ENCODE measurements around the gene LHFPL2. TPM values are rescaled to one million over a fixed set of nuclear protein-coding genes. Genes with fewer than 3 reads are reported as not detected.

LHFPL2 gene
- total and polyA plus RNA-seq, 9 of the 15 experiments (the other 6 are each of a cell fraction or from before 2014, with no cell fraction given): 1.0 to 6.6 (median 4.6) TPM

DNA sequence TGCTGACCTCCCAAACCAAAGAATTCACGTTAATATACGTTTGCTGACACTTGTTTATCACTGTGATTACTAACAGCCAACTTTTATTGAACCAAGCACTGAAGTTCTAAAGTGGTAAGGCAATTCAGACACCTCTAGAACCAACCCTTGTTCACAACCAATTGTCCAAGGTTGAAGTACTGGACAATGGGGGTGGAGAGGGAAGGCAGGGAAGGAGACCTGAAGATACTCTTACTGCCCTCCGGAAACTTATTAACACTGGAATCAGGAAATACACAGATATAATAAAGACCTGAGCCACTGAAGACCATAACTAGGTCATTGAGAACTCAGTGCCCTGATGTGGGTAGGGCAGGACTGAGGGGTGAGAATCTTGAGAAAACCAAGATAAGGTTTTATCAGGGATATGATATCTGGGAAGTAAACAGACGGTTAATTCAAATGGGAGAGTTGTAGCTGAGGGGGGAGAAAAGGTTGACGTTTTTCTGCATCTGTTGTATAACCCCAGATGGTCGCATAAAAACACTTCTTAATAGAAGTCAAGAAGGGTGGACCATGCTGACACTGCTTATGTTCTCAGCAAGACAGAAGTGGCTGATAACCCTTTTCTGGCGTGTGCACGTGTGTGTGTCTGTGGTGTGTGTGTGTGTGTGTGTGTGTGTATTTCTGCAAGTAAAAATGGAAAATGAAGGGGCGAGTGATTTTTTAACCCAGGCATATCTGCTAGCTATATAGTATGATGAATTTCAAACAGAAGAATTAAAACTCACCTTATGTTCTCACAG, 125.9 kb downstream of the LHFPL2 start:
- CTCF ChIA-PET (ENCODE audit: low intra/inter-chr PET ratio): no interaction called here
- intact Hi-C loops (cut with micrococcal nuclease): no loop called here
- H3K4me1 ChIP-seq (replicated peaks in 1 of 2; ENCODE audit: control insufficient read depth in 2 of 2, insufficient read depth in 2 of 2, low read length in 2 of 2): peaks cover 17 to 51% of the 10 kb centered on the region in 2 experiments
- BruUV-seq (replicated peaks): no TSS peak
- FAIRE-seq: no peak
- no peaks in the 10 kb centered on the region for H3K79me2 ChIP-seq (ENCODE audit: control insufficient read depth, insufficient read depth, low read length)
- peak overlapping the region; percentile 8; the same call in 1 of the 2 replicates for H2AFZ ChIP-seq (ENCODE audit: low read depth, low read length)
- H3K27ac ChIP-seq (ENCODE audit: extremely low read depth, low read depth, low read length): no peak overlapping the region
- H3K4me2 ChIP-seq (ENCODE audit: insufficient read depth, low read length): no peak overlapping the region; the same call in 1 of the 2 replicates
- in situ Hi-C loops (cut with MboI): loop anchor here (25.0 kb wide), 1 partner anchor 1890 kb away; the partner anchor contains the start of gene ZFYVE16
- H4K20me1 ChIP-seq (replicated peaks; ENCODE audit: control insufficient read depth, insufficient read depth, low read length): no peaks in the 10 kb centered on the region
- H3K9me3 ChIP-seq (replicated peaks; ENCODE audit: control insufficient read depth, insufficient read depth, low read depth, low read length): no peaks in the 10 kb centered on the region; the same call in 1 of the 2 replicates
- H3K9ac ChIP-seq (ENCODE audit: insufficient read depth in 1 of 2, low read depth in 2 of 2, low read length in 2 of 2): peak overlapping the region in 1 of 2 experiments; percentile 4; a peak in 1 of 4 replicates
- WGBS (ENCODE audit: insufficient coverage, low coverage, missing lambda C conversion rate): 36% methylated on average over 9 of the region's 9 CpGs
- H3K4me3 ChIP-seq: no peak overlapping the region
- H3K27me3 ChIP-seq (ENCODE audit: control insufficient read depth in 2 of 2, insufficient read depth in 2 of 2, low read length in 2 of 2): no peaks in the 10 kb centered on the region
- peak in 1 of 4 experiments; percentile 29 for DNase-seq (ENCODE audit: extremely low read depth in 1 of 4, low spot score in 3 of 4)
- H3K9me1 ChIP-seq (ENCODE audit: control insufficient read depth, insufficient read depth, low read length): no peaks in the 10 kb centered on the region
- H3K36me3 ChIP-seq (ENCODE audit: control insufficient read depth, insufficient read depth, low read length): no peaks in the 10 kb centered on the region; the same call in 2 of the 3 replicates
- ATAC-seq: no peak
- TF ChIP-seq ZNF253 (CRISPR knock-in tag; conservative IDR thresholded peaks at IDR 0.05) (no peak), BHLHE40 (IDR thresholded peaks at IDR 0.05; ENCODE audit: low read length) (peak; percentile 42; the same call in 1 of the 2 replicates), MNT (conservative IDR thresholded peaks at IDR 0.05) (0 out of 4 replicates have a peak, but pooled peaks of 1 of the 2 experiments have one; percentile 31)
- TF ChIP-seq, protein P1, sequence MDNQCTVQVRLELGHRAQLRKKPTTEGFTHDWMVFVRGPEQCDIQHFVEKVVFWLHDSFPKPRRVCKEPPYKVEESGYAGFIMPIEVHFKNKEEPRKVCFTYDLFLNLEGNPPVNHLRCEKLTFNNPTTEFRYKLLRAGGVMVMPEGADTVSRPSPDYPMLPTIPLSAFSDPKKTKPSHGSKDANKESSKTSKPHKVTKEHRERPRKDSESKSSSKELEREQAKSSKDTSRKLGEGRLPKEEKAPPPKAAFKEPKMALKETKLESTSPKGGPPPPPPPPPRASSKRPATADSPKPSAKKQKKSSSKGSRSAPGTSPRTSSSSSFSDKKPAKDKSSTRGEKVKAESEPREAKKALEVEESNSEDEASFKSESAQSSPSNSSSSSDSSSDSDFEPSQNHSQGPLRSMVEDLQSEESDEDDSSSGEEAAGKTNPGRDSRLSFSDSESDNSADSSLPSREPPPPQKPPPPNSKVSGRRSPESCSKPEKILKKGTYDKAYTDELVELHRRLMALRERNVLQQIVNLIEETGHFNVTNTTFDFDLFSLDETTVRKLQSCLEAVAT (IDR thresholded peaks at IDR 0.05): 0 out of 4 replicates have a peak, but pooled peaks of 1 of the 2 experiments have one; percentile 35
- POLR2A ChIA-PET: interaction anchor here (0.6 kb wide), 1 partner anchor 15 kb away, joined by 3 read pairs; no protein-coding TSS in a partner anchor

Data from K562 (cell line).